ENCODE results near the gene C11orf16. TPM values are rescaled to one million over a fixed set of nuclear protein-coding genes. Genes with fewer than 3 reads are reported as not detected.
A peak's percentile ranks its signal among the peaks of the same experiment; 100 is the strongest.
"Not testable (repeated sequence)": the region's sequence is repeated elsewhere in the genome, so short reads cannot be mapped to it uniquely, and the experiment has no call there.

The C11orf16 gene
- not detected in 2 replicates for total RNA-seq (2014; rRNA removed; shearing (Covaris generic))
- not detected in 2 replicates for polyA plus RNA-seq (2015; cell fraction: cytosol; rRNA removed)
- not detected in 2 replicates for polyA plus RNA-seq (2015; cell fraction: nucleus; rRNA removed)

- DNase-seq (ENCODE audit: low read depth, low spot score) = no peak
- in situ Hi-C loops (cut with HindIII; ENCODE audit: low pct_unique_long_range_greater_than_20kb, low sequenced_read_pairs) = no loop called here
Observed at GRCh38 chr11:8932564-8933180, at the start of gene C11orf16. Gene C11orf16 (minus strand): TSS chr11:8932947. CDS start chr11:8932308, 639 bp downstream.

- in situ Hi-C loops (cut with HindIII; ENCODE audit: low pct_unique_long_range_greater_than_20kb, low sequenced_read_pairs) = no loop called here
- DNase-seq (ENCODE audit: low read depth, low spot score) = no peak
Observed at GRCh38 chr11:8980485-8980884, 47.7 kb upstream of the C11orf16 start.

GRCh38 chr11:8979365-8979764 lies 46.6 kb upstream of the C11orf16 start:
- in situ Hi-C loops (cut with HindIII; ENCODE audit: low pct_unique_long_range_greater_than_20kb, low sequenced_read_pairs); DNase-seq (ENCODE audit: low read depth, low spot score): not testable (repeated sequence)

GRCh38 chr11:8973121-8973520 lies 40.4 kb upstream of the C11orf16 start:
- no peak for DNase-seq (ENCODE audit: low read depth, low spot score)
- in situ Hi-C loops (cut with HindIII; ENCODE audit: low pct_unique_long_range_greater_than_20kb, low sequenced_read_pairs) = no loop called here

- DNase-seq (ENCODE audit: low read depth, low spot score) = no peak
- in situ Hi-C loops (cut with HindIII; ENCODE audit: low pct_unique_long_range_greater_than_20kb, low sequenced_read_pairs) = no loop called here
Observed at GRCh38 chr11:8971924-8972316, 39.2 kb upstream of the C11orf16 start.

DNA sequence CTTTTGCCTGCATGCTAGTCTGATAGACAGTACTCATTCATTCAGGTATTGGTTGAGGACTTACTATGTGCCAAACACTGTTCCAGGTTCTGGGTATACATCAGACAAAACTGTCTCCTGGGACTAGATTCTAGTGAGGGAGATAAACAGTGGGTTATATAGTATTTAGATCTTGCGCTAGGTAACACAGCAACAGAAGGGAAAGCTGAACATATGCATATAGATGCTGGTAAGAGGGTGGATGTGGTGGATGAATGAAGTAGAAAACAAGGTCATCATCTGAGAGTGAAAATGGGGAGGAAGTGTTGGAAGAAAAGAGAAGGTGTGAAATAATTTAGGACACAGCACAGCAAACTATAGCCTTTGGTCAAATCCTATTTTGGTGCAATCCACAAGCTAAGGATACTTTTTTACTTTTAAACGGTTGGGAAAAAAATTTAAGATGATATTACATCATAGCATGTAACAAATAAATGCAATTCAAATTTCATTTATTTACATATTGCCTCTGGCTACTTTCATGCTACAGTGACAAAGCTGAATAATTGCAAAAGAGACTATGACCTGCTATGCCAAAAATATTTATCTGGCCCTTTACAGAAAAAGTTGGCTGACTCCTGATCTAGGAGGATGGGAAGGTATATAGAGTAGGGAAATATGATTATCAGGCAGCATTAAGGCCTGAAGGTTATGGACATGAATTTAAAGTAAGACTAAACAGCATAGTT lies 38.6 kb upstream of the C11orf16 start:
- DNase-seq (ENCODE audit: low read depth, low spot score) = no peak
- in situ Hi-C loops (cut with HindIII; ENCODE audit: low pct_unique_long_range_greater_than_20kb, low sequenced_read_pairs) = no loop called here

GRCh38 chr11:8967184-8967583 lies 34.4 kb upstream of the C11orf16 start:
- DNase-seq (ENCODE audit: low read depth, low spot score) = no peak

DNA sequence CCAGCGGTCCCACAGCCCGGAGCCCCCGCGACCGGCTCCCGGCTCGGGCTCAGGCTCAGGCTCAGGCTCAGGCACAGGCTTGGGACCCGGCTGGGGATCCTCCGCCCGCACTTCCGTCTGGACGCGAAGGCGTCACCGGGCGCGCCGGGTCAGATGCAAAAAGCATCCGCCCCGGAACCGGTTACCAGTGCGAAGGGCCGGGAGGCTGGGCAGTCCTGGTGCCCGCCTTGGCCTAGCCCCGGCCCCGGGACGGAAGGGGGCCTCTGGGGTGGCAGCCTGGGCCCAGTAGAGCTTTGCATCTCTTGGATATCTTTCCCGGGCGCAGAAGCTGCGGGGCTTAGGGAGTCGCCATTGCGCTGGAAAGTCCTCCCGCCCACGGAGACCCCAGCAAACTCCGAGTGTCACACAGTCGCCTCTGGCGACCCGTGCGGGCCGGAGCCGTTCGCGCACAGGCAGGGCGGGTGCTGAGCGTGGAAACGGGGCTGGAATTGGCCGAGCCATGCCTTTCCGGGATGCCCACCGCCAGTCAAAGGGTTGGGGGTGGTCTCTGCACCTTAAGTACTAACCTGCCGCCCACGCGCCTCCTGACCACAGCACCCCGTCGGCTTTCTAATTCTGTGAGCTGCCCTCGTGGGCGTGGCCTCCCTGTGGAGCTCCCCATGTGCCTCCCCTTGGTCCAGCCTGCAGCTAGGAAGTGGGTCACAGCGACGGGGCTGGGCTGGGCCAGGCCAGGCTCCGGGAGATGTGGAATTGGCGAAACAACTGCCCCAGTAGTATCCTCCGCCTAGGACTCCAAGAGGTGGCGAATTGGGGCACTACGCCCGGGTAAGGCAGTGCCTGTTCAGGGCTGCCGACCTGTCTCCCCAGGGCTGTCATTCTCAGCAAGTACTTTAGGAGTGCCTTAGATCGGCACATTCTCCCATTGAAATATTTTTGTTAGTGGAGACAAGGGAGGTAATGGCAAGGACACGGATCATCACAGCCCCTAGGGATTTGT lies 31.9 kb upstream of the C11orf16 start, which contains the start of gene TMEM9B:
TSS of gene TMEM9B (minus strand) at position 119 of the 997 bp plus-strand sequence. CDS start 129 bp downstream, outside the sequence.
- peak; percentile 91 for DNase-seq (ENCODE audit: low read depth, low spot score)
- in situ Hi-C loops (cut with HindIII; ENCODE audit: low pct_unique_long_range_greater_than_20kb, low sequenced_read_pairs) = no loop called here

More at GRCh38 chr11:8967184-8967583, 34.4 kb upstream of the C11orf16 start:
- in situ Hi-C loops (cut with HindIII; ENCODE audit: low pct_unique_long_range_greater_than_20kb, low sequenced_read_pairs) = no loop called here

- DNase-seq (ENCODE audit: low read depth, low spot score) = peak; percentile 75
- in situ Hi-C loops (cut with HindIII; ENCODE audit: low pct_unique_long_range_greater_than_20kb, low sequenced_read_pairs) = no loop called here
Observed at GRCh38 chr11:8963569-8964323, 31.0 kb upstream of the C11orf16 start.

DNA sequence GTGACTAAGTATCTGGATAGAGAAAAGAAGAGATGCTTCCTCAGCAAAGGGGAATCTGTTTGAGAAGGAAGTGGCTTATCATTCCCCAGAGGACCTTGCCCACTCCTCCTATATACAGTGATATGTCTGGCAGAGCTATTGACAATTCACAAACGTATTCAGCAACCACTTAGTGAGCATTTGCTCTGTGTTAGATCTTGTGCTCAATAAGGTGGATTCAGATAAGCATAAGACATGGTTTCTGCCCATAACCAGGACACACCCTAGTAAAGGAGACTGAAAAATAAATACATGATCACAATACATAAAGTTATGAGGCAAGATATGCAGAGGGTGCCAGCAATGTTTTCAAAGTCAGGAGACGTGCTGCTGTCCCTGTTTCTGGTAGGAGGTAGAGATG lies 30.1 kb upstream of the C11orf16 start:
- no peak for DNase-seq (ENCODE audit: low read depth, low spot score)
- in situ Hi-C loops (cut with HindIII; ENCODE audit: low pct_unique_long_range_greater_than_20kb, low sequenced_read_pairs) = no loop called here

- in situ Hi-C loops (cut with HindIII; ENCODE audit: low pct_unique_long_range_greater_than_20kb, low sequenced_read_pairs) = no loop called here
- DNase-seq (ENCODE audit: low read depth, low spot score) = no peak
Observed at GRCh38 chr11:8961401-8961800, 28.7 kb upstream of the C11orf16 start.

DNA sequence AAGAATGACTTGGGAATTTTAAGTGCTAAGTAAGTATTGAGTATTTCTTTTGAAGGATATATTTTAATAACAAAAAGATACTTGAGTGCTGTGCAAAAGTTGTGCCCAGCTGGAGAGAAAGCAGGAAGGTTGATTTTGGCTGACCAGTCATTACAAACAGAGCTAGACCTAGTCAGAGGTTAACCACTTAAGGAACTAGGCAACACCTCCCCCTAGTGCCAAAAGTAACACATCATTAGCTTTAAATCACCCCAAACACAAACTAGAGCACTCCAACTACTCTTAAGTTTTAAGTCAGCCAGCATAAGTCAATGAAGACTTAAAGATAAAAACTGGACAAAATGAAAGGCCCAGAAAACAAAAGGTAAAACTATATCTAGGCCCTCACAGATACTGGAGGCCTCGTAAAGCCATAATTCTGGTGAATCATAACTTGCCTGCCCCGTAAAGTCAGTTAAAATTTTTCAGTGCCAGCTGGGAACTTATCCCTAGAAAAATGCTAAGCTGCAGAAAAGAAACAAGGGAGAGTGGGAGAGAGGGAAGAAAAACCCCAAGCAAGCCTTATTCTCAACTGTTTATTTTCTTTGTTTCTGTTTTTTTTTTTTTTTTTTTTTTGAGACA lies 26.9 kb upstream of the C11orf16 start:
- in situ Hi-C loops (cut with HindIII; ENCODE audit: low pct_unique_long_range_greater_than_20kb, low sequenced_read_pairs) = no loop called here
- peak; percentile 83 for DNase-seq (ENCODE audit: low read depth, low spot score)

- no peak for DNase-seq (ENCODE audit: low read depth, low spot score)
- in situ Hi-C loops (cut with HindIII; ENCODE audit: low pct_unique_long_range_greater_than_20kb, low sequenced_read_pairs) = no loop called here
Observed at GRCh38 chr11:8956860-8957259, 24.1 kb upstream of the C11orf16 start.

GRCh38 chr11:8948886-8949285 lies 16.1 kb upstream of the C11orf16 start:
- in situ Hi-C loops (cut with HindIII; ENCODE audit: low pct_unique_long_range_greater_than_20kb, low sequenced_read_pairs) = no loop called here
- no peak for DNase-seq (ENCODE audit: low read depth, low spot score)

GRCh38 chr11:8947230-8947943 lies 14.6 kb upstream of the C11orf16 start:
- in situ Hi-C loops (cut with HindIII; ENCODE audit: low pct_unique_long_range_greater_than_20kb, low sequenced_read_pairs) = no loop called here
- no peak for DNase-seq (ENCODE audit: low read depth, low spot score)

- in situ Hi-C loops (cut with HindIII; ENCODE audit: low pct_unique_long_range_greater_than_20kb, low sequenced_read_pairs) = no loop called here
- DNase-seq (ENCODE audit: low read depth, low spot score) = no peak
Observed at GRCh38 chr11:8942518-8943066, 9.8 kb upstream of the C11orf16 start, which contains the start of gene ASCL3. Gene ASCL3 (minus strand): TSS chr11:8943016. CDS start chr11:8938161, 4,855 bp downstream.

Data from SK-MEL-5 (cell line).